ENCODE data around the gene GFY. TPM values are rescaled to one million over a fixed set of nuclear protein-coding genes. Genes with fewer than 3 reads are reported as not detected.
A peak's percentile ranks its signal among the peaks of the same experiment; 100 is the strongest.
"Not testable (repeated sequence)": the region's sequence is repeated elsewhere in the genome, so short reads cannot be mapped to it uniquely, and the experiment has no call there.

The GFY gene
- polyA plus RNA-seq, 3 donors from 2014 or later: not detected

DNA sequence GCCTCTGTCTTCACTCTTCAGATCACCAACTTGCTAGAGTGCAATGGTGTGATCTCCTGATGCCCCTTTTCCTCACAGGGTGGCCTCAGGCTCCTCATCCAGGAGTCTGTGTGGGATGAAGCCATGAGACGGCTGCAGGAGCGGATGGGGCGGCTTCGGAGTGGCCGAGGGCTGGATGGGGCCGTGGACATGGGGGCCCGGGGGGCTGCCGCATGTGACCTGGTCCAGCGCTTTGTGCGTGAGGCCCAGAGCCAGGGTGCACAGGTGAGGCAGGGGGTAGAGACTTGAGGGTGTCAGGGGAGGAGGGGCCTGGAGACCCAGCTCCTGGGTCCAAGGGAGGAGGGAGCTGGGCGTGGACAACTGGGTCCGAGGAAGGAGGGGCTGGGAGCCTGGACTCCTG, 37.3 kb downstream of the GFY start:
- Mint-ChIP-seq H3K27ac (no peak overlapping the region), H3K36me3 (peaks cover 0 to 6% (median 4%) of the 10 kb centered on the region in 3 donors), H3K4me1 (no peaks in the 10 kb centered on the region), H3K27me3 (ENCODE audit: low read depth in 3 of 3) (peaks cover 0 to 10% (median 0%) of the 10 kb centered on the region in 3 donors), H3K4me3 (no peak overlapping the region), H3K9me3 (no peaks in the 10 kb centered on the region)
- DNase-seq: no peak

DNA sequence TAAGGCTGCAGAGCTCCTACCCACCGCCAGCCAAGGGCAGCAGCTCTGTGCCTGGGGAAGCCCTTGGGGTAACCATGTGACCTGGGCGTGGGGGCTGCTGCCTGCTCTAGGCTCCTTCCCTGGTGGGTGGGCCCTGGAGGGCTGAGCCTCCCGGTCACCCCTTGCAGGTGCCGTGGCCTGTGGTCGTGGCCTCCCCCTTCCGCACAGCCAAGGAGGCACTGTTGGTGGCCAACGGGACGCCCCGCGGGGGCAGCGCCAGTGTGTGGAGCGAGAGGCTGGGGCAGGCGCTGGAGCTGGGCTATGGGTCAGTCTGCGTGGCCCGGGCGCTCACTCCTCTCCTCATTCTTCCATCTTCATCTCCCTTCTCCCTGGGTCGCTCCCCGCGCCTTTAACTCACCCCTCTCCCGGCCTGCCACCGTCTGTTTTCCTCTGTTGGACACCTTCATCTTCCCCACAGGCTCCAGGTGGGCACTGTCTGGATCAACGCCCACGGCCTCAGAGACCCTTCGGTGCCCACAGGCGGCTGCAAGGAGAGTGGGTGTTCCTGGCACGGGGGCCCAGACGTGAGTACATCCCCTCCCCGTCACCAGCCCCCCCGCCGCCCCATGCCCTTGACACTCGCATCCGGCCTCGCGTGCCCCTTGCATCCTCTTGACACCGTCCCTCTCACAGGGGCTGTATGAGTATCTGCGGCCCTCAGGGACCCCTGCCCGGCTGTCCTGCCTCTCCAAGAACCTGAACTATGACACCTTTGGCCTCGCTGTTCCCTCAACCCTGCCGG, 39.0 kb downstream of the GFY start:
- H3K9me3 Mint-ChIP-seq: no peaks in the 10 kb centered on the region
- peaks cover 0 to 9% (median 7%) of the 10 kb centered on the region in 3 donors for H3K36me3 Mint-ChIP-seq
- no peak for DNase-seq
- H3K4me3 Mint-ChIP-seq: no peak overlapping the region
- H3K27ac Mint-ChIP-seq: peak overlapping the region in 1 of 6 donors; percentile 49
- H3K27me3 Mint-ChIP-seq (ENCODE audit: low read depth in 3 of 3): peaks cover 3 to 15% (median 5%) of the 10 kb centered on the region in 3 donors
- H3K4me1 Mint-ChIP-seq: peaks cover 7% of the 10 kb centered on the region in 2 donors

DNA sequence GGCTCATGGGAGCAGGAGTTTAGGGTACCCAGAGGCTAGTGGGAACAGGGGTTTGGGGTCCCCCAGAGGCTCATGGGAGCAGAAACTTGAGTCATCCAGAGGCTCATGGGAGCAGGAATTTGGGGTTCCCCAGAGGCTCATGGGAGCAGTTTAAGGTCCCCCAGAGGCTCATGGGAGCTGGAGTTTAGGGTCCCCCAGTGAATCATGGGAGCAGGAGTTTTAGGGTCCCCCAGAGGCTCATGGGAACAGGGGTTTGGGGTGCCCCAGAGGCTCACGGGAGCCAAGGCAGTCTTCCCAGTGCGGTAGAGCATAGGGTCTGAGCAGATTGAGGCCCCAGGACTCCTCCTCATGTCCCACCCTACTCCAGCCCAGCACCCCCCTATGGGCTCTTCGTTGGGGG, 40.2 kb downstream of the GFY start:
- Mint-ChIP-seq H3K9me3 (no peaks in the 10 kb centered on the region), H3K4me3 (no peak overlapping the region), H3K27me3 (ENCODE audit: low read depth in 3 of 3) (peaks cover 11 to 22% (median 13%) of the 10 kb centered on the region in 3 donors), H3K36me3 (peaks cover 0 to 7% (median 4%) of the 10 kb centered on the region in 3 donors), H3K4me1 (peaks cover 17 to 18% of the 10 kb centered on the region in 2 donors), H3K27ac (peak overlapping the region in 2 of 6 donors; percentile 36 to 74)
- no peak for DNase-seq

DNA sequence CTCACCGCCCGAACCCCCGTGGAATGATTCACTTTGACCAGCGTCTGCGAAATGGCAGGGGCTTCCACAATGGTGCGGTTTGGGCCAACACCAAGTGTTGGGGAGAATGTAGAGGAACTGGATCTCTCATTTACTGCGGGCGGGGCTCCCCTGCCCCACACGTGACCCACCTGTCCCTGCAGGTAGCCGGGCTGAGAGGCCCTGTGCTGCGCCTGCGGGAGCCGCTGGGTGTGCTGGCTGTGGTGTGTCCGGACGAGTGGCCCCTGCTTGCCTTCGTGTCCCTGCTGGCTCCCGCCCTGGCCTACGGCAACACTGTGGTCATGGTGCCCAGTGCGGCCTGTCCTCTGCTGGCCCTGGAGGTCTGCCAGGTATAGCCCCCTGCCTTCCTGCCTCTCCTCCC, 43.0 kb downstream of the GFY start:
- Mint-ChIP-seq H3K4me1 (peaks cover 35% of the 10 kb centered on the region in 2 donors), H3K4me3 (no peak overlapping the region), H3K36me3 (peaks cover 0 to 4% (median 4%) of the 10 kb centered on the region in 3 donors), H3K27me3 (ENCODE audit: low read depth in 3 of 3) (peaks cover 13 to 25% (median 13%) of the 10 kb centered on the region in 3 donors), H3K27ac (peak overlapping the region; percentile 93 to 98 (median 97)), H3K9me3 (no peaks in the 10 kb centered on the region)
- DNase-seq: no peak

DNA sequence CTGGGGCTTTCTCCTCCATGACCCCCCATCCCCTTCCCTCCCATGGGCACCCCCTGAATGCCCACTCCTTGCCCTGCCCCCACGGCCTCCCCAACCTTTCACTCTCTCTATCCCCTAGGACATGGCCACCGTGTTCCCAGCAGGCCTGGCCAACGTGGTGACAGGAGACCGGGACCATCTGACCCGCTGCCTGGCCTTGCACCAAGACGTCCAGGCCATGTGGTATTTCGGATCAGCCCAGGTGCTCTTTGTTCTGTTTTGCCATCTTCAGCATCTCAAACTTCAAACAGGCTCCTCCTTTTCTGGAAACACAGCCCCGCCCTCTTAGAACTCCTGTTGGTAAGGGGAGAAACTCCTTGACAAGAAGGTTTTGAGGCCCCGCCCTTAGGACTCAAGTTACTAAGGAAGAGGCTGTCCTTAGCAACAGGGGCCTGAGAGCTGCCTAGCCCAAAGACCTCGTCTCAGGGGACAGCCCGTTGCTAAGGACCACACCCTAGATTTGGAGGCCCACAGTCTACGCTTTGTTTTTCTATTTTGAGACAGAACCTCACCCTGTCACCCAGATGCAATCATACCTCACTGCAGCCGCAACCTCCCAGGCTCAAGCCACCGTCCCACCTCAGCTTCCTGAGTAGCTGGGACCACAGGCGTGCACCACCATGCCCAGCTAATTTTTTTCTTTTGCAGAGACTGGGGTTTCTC, 43.7 kb downstream of the GFY start:
- H3K4me1 Mint-ChIP-seq: peaks cover 42% of the 10 kb centered on the region in 2 donors

DNA sequence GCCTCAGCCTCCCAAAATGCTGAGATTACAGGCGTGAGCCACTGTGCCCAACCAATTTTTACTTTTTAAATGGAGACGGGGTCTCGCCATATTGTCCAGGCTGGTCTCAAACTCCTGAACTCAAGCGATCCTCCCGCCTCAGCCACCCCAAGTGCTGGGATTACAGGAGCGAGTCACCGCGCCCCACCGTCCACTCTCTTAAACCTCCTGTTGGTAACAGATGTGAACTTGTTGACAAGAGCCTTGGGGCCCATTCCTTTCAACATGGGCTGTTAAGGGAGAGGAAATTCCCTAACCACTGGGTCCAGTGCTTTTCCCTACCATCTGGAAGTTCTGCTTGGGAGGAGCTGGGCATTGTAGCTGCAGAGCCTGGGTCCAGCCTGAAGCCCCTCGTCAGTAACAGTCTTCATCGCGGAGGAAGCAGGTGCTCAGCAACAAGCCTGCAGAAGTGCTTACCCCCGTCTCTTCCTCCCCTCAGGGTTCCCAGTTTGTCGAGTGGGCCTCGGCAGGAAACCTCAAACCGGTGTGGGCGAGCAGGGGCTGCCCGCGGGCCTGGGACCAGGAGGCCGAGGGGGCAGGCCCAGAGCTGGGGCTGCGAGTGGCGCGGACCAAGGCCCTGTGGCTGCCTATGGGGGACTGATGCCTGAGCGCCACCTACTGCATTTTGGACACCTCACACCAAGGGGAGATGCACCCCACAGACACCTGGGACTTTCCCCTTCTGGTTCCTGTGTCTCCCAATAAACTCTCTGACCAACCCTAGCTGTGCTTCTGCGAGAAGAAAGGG, 44.8 kb downstream of the GFY start:
- Mint-ChIP-seq H3K27ac (peak overlapping the region; percentile 95 to 98 (median 97)), H3K27me3 (ENCODE audit: low read depth in 3 of 3) (peaks cover 15 to 30% (median 16%) of the 10 kb centered on the region in 3 donors), H3K4me3 (peak overlapping the region; percentile 62 to 75 (median 73)), H3K4me1 (peaks cover 49 to 54% of the 10 kb centered on the region in 2 donors), H3K9me3 (no peaks in the 10 kb centered on the region), H3K36me3 (peaks cover 0 to 4% (median 4%) of the 10 kb centered on the region in 3 donors)
- DNase-seq: peak; percentile 94 to 96 (median 95)

More for the DNA sequence above, 43.7 kb downstream of the GFY start:
- H3K9me3 Mint-ChIP-seq: no peaks in the 10 kb centered on the region
- H3K27ac Mint-ChIP-seq: peak overlapping the region; percentile 93 to 98 (median 97)
- H3K27me3 Mint-ChIP-seq (ENCODE audit: low read depth in 3 of 3): peaks cover 13 to 25% (median 13%) of the 10 kb centered on the region in 3 donors
- H3K4me3 Mint-ChIP-seq: peak overlapping the region; percentile 60 to 85 (median 73)
- DNase-seq: peak; percentile 97
- H3K36me3 Mint-ChIP-seq: peaks cover 0 to 4% (median 4%) of the 10 kb centered on the region in 3 donors

DNA sequence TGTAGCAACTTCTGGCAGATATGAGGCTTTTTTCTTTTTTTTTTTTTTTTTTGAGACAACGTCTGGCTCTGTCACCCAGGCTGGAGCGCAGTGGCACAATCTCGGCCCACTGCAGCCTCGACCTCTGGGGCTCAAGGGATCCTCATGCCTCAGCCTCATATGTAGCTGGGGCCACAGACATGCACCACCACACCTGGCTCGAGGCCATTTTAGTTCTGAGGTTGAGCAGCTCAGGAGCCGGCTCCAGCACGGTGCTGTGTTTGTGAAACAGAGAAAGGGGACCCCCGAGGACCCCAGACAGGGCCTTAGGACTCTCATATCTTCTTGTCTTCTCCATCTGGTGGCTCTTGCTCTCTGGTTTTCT, 45.4 kb downstream of the GFY start:
- Mint-ChIP-seq H3K9me3 (no peaks in the 10 kb centered on the region), H3K27ac (peak overlapping the region; percentile 95 to 98 (median 97)), H3K36me3 (peaks cover 0 to 4% (median 4%) of the 10 kb centered on the region in 3 donors), H3K4me1 (peaks cover 54 to 59% of the 10 kb centered on the region in 2 donors), H3K27me3 (ENCODE audit: low read depth in 3 of 3) (peaks cover 15 to 30% (median 16%) of the 10 kb centered on the region in 3 donors), H3K4me3 (peak overlapping the region; percentile 62 to 75 (median 73))
- DNase-seq: no peak

DNA sequence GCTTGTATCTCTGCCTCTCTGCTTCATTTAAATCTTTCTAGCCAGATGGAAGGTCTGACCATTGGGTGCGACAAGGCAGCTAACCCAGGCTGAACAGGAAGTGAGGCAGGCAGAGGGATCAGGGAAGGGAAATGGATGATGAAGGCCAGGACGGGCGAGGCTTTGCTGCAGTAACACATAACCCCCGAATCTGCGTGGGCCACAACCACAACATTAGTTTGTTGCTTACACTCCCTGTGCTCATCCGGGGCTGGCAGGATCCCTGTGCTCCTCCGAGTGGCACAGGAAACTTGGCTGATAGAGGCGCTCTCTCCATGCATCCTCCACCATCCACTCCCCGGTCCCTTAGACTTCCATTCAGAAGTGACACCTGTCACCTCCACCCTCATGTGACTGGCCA, 47.7 kb downstream of the GFY start:
- Mint-ChIP-seq H3K36me3 (peaks cover 0 to 7% (median 4%) of the 10 kb centered on the region in 3 donors), H3K4me3 (peak overlapping the region; percentile 57 to 95 (median 91))

DNA sequence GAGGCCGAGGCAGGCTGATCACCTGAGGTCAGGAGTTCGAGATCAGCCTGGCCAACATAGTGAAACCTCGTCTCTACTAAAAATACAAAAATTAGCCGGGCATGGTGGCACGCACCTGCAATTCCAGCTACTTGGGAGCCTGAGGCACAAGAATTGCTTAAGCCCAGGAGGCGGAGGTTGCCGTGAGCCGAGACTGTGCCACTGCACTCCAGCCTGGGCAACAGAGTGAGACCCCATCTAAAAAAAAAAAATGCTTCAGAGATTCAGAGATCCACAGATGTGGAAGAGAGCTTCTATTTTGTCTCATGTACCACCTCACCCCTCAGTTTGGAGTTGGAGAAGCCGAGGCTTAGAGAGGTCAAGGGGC, 48.3 kb downstream of the GFY start:
- not testable (repeated sequence) for H3K9me3 Mint-ChIP-seq, DNase-seq, H3K36me3 Mint-ChIP-seq
- Mint-ChIP-seq H3K4me1 (peaks cover 64 to 69% of the 10 kb centered on the region in 2 donors), H3K27ac (peak overlapping the region; percentile 85 to 98 (median 96)), H3K27me3 (ENCODE audit: low read depth in 3 of 3) (peaks cover 15 to 26% (median 18%) of the 10 kb centered on the region in 3 donors), H3K4me3 (peak overlapping the region; percentile 84 to 95 (median 91))

More for the DNA sequence above, 47.7 kb downstream of the GFY start:
- H3K9me3 Mint-ChIP-seq: no peaks in the 10 kb centered on the region
- peak overlapping the region; percentile 85 to 98 (median 96) for H3K27ac Mint-ChIP-seq
- no peak for DNase-seq
- H3K27me3 Mint-ChIP-seq (ENCODE audit: low read depth in 3 of 3): peaks cover 15 to 26% (median 18%) of the 10 kb centered on the region in 3 donors
- peaks cover 64 to 70% of the 10 kb centered on the region in 2 donors for H3K4me1 Mint-ChIP-seq

DNA sequence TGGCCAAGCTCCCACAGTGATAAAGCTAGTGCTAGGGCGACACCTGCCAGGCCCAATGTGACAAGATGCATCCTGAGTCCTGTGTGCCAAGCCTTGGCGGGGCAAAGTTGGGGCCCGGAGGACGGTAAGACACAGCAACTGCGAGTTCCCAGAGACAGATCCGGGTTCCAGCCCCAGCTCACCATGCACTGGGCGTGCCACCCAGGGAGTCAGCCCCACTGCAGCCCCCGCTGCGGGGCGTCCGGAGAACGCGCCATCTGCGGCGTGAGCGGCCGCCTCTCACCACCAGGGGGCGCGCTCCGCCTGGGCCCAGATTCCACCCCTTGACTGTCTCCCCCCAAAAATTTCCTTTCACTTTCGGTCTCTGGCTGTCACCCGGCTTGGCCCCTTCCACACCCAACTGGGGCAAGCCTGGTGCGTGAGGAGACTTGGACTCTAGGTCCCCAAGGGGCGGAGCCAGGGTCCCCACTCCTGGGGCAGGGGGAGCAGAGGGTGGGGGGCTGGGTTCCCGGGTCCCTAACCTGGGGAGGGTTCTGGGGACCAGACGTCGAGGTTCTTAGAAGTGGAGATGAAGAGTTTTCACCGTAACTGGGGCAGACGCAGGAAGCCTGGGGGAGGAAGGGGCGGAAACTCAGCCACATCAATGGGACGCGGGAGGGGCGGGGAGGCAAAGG, 48.8 kb downstream of the GFY start, which contains the start of gene FLT3LG:
Gene FLT3LG, plus strand, starts transcription at position 348 of the 674 bp plus-strand sequence. CDS start 425 bp downstream, outside the sequence.
- no peaks in the 10 kb centered on the region for H3K9me3 Mint-ChIP-seq
- H3K36me3 Mint-ChIP-seq: peaks cover 0 to 3% (median under 1%) of the 10 kb centered on the region in 3 donors
- peak; percentile 93 to 94 (median 93) for DNase-seq
- peaks cover 14 to 22% (median 15%) of the 10 kb centered on the region in 3 donors for H3K27me3 Mint-ChIP-seq (ENCODE audit: low read depth in 3 of 3)
- peak within 1 kb of the TSS; percentile 85 to 98 (median 97) for H3K27ac Mint-ChIP-seq
- H3K4me3 Mint-ChIP-seq: peak within 1 kb of the TSS; percentile 84 to 95 (median 91)
- peaks cover 59 to 64% of the 10 kb centered on the region in 2 donors for H3K4me1 Mint-ChIP-seq

DNA sequence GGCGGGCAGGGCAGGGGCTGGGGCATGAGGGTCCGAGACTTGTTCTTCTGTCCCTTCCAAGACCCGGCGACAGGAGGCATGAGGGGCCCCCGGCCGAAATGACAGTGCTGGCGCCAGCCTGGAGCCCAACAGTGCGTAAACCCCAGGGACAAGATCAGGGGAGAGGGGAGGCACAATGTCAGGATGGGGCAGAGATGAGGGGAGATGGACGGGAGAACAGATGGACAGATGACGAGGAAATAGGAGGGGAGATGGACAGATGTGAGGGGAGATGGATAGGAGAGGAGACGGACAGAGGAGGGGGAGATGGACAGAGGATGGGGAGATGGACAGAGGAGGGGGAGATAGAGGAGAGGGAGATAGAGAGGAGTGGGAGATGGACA, 49.3 kb downstream of the GFY start:
- H3K4me1 Mint-ChIP-seq: peaks cover 56 to 60% of the 10 kb centered on the region in 2 donors
- DNase-seq: no peak
- H3K27ac Mint-ChIP-seq: peak overlapping the region; percentile 85 to 98 (median 97)
- no peaks in the 10 kb centered on the region for H3K9me3 Mint-ChIP-seq
- H3K36me3 Mint-ChIP-seq: peaks cover 0 to 2% (median 0%) of the 10 kb centered on the region in 3 donors
- H3K4me3 Mint-ChIP-seq: peak overlapping the region; percentile 84 to 95 (median 91)
- peaks cover 11 to 18% (median 11%) of the 10 kb centered on the region in 3 donors for H3K27me3 Mint-ChIP-seq (ENCODE audit: low read depth in 3 of 3)

DNA sequence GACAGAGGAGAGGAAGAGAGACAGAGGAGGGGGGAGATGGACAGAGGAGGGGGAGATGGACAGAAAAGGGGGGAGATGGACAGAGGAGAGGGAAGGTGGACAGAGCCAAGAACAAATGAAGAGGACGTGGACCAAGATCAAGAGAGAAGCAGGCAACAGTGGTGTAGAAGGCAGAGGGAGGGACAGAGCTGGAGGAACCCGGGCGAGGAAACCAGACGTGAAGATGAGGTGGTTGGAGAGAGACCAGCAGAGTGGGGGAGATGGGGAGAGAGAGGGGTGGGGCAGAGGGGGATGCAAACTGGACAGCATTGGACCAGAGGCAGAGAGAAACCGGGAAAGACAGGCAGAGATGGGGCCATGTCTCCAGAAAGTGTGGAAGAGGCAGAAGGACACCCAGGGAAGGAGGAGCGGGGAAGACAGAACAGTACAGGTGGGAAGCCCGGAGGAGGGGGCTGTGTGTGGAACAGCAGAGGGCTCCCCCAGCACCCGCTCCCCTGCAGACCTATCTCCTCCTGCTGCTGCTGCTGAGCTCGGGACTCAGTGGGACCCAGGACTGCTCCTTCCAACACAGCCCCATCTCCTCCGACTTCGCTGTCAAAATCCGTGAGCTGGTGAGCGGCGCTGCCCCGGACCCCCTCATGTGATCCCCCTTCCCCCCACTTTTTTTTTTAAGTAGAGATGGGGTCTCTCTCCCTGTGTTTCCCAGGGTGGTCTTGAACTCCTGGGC, 50.2 kb downstream of the GFY start:
- H3K36me3 Mint-ChIP-seq: peaks cover 0 to 2% (median 0%) of the 10 kb centered on the region in 3 donors
- H3K4me1 Mint-ChIP-seq: peaks cover 48 to 52% of the 10 kb centered on the region in 2 donors
- H3K27ac Mint-ChIP-seq: peak overlapping the region; percentile 85 to 98 (median 97)
- no peaks in the 10 kb centered on the region for H3K9me3 Mint-ChIP-seq
- DNase-seq: no peak
- peaks cover 5 to 10% (median 5%) of the 10 kb centered on the region in 3 donors for H3K27me3 Mint-ChIP-seq (ENCODE audit: low read depth in 3 of 3)
- H3K4me3 Mint-ChIP-seq: peak overlapping the region; percentile 84 to 95 (median 91)
